HepG2 (cell line): Measurements from ENCODE around the gene ELMOD3.

Experiments used
- FOXK2 ChIP-seq: fragments of 450-650 bp; IDR thresholded peaks from 2 replicates; pipeline ENCODE4 v1.6.1; 2016
- NR2F1 ChIP-seq, 2 experiments: fragments of 450-650 bp in 1 of 2; formaldehyde crosslinking in 1 of 2; IDR thresholded peaks; 2 replicates each; pipeline versions ENCODE4 v1.5.0 to v1.6.1; 2016 to 2020; ENCODE audit warnings: mild to moderate bottlenecking in 1 of 2, missing compliant biosample characterization in 1 of 2, missing genetic modification reagents in 1 of 2, moderate library complexity in 1 of 2
- POLR2A ChIP-seq, 2 experiments: IDR thresholded peaks; 2 replicates each; pipeline ENCODE4 v1.6.1; 2011; ENCODE audit warnings: low read depth in 2 of 2, low read length in 2 of 2, mild to moderate bottlenecking in 1 of 2, moderate library complexity in 1 of 2; ENCODE audit not compliant: insufficient read depth in 1 of 2
- RAD51 ChIP-seq: fragments of 450-650 bp; IDR thresholded peaks from 2 replicates; pipeline ENCODE4 v1.6.1; 2016; ENCODE audit warnings: borderline replicate concordance
- TCF7L2 ChIP-seq: IDR thresholded peaks from 2 replicates; pipeline ENCODE4 v1.6.1; 2011; ENCODE audit warnings: mild to moderate bottlenecking, low read depth, low read length, moderate library complexity
- ZMAT5 ChIP-seq: sonication (generic); formaldehyde crosslinking; IDR thresholded peaks from 2 replicates; pipeline ENCODE4 v1.5.0; 2020; ENCODE audit warnings: mild to moderate bottlenecking, low read depth, missing genetic modification reagents, borderline replicate concordance
- TF ChIP-seq, protein P1 (sequence below): sonication (generic); formaldehyde crosslinking; IDR thresholded peaks from 2 replicates; pipeline ENCODE4 v1.8.1; 2022; ENCODE audit warnings: low read depth, mild to moderate bottlenecking, missing genetic modification reagents

- no peak for TF ChIP-seq POLR2A (IDR thresholded peaks at IDR 0.05; ENCODE audit: insufficient read depth in 1 of 2, low read depth in 2 of 2, low read length in 2 of 2)
- no peak for TF ChIP-seq ZMAT5
- no peak for TF ChIP-seq FOXK2
- TF ChIP-seq NR2F1 (CRISPR knock-in tag; IDR thresholded peaks at IDR 0.05), result no peak
- TF ChIP-seq TCF7L2, result no peak
- TF ChIP-seq RAD51, result no peak
- TF ChIP-seq, protein P1, sequence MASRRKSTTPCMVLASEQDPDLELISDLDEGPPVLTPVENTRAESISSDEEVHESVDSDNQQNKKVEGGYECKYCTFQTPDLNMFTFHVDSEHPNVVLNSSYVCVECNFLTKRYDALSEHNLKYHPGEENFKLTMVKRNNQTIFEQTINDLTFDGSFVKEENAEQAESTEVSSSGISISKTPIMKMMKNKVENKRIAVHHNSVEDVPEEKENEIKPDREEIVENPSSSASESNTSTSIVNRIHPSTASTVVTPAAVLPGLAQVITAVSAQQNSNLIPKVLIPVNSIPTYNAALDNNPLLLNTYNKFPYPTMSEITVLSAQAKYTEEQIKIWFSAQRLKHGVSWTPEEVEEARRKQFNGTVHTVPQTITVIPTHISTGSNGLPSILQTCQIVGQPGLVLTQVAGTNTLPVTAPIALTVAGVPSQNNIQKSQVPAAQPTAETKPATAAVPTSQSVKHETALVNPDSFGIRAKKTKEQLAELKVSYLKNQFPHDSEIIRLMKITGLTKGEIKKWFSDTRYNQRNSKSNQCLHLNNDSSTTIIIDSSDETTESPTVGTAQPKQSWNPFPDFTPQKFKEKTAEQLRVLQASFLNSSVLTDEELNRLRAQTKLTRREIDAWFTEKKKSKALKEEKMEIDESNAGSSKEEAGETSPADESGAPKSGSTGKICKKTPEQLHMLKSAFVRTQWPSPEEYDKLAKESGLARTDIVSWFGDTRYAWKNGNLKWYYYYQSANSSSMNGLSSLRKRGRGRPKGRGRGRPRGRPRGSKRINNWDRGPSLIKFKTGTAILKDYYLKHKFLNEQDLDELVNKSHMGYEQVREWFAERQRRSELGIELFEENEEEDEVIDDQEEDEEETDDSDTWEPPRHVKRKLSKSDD (CRISPR knock-in tag), result no peak
Observed at GRCh38 chr2:85423525-85423924, 69.0 kb downstream of the ELMOD3 start.
